Gastroesophageal sphincter (tissue), 4 donors: Measurements from ENCODE around the gene MPO. TPM values are rescaled to one million over a fixed set of nuclear protein-coding genes. Genes with fewer than 3 reads are reported as not detected.

Experiments
- ATAC-seq: fragments of 150-250 bp; one replicate; pipeline ENCODE4 v1.9.1; 2016; ENCODE audit warnings: mild to moderate bottlenecking, moderate library complexity
- H3K27ac ChIP-seq, 4 donors: fragments of 200-600 bp; sonication (generic) in 3 of 4; 1 replicate in 3 of 4; 2 replicates in 1 of 4; pipeline ENCODE4 v1.5.1; 2016 to 2019
- H3K27me3 ChIP-seq: fragments of 200-600 bp; sonication (generic); one replicate; pipeline ENCODE4 v1.5.1; 2019
- H3K36me3 ChIP-seq, 2 donors: fragments of 200-600 bp; sonication (generic); one replicate each; pipeline ENCODE4 v1.5.1; 2019; ENCODE audit warnings: control low read depth in 1 of 2
- H3K4me1 ChIP-seq, 3 donors: fragments of 200-600 bp; sonication (generic); 1 replicate in 2 of 3; 2 replicates in 1 of 3; pipeline ENCODE4 v1.5.1; 2016 to 2019; ENCODE audit warnings: control low read depth in 2 of 3
- H3K4me3 ChIP-seq, 2 donors: fragments of 200-600 bp; sonication (generic); one replicate each; pipeline ENCODE4 v1.5.1; 2019; ENCODE audit warnings: mild to moderate bottlenecking in 1 of 2, moderate library complexity in 1 of 2
- H3K9me3 ChIP-seq, 3 donors: fragments of 200-600 bp; sonication (generic); one replicate each; pipeline ENCODE4 v1.5.1; 2017 to 2019; ENCODE audit warnings: control low read depth in 2 of 3
- EP300 ChIP-seq: sonication (generic); formaldehyde crosslinking; IDR thresholded peaks from one replicate; pipeline ENCODE4 v1.6.1; 2017; ENCODE audit warnings: antibody characterized with exemption, mild to moderate bottlenecking
- POLR2A ChIP-seq, 2 donors: fragments of 450-650 bp; IDR thresholded peaks; one replicate each; pipeline ENCODE4 v1.6.1; 2017; ENCODE audit warnings: antibody characterized with exemption in 2 of 2, mild to moderate bottlenecking in 2 of 2, moderate library complexity in 1 of 2
- POLR2AphosphoS5 ChIP-seq: sonication (generic); formaldehyde crosslinking; IDR thresholded peaks from one replicate; pipeline ENCODE4 v1.6.1; 2017; ENCODE audit warnings: antibody characterized with exemption
- WGBS, 2 donors: methylation state at CpG; one replicate each; pipeline ENCODE4 v1.1.5; 2018; ENCODE audit warnings: low coverage in 1 of 2; 5-methylcytosine and 5-hydroxymethylcytosine counted together
- total RNA-seq, 4 donors: library from RNA; depleted of rRNA; stranded (reverse); fragments of >200 nt; gene quantifications; one replicate each; pipeline ENCODE4 v1.1.0, GENCODE V29; 2016
- TF ChIP-seq, protein P1 (sequence below), 4 experiments: fragments of 200-600 bp in 2 of 4; fragments of 450-650 bp in 2 of 4; sonication (generic) in 1 of 4; IDR thresholded peaks; one replicate each; pipeline ENCODE4 v1.5.1; 2017 to 2019; ENCODE audit warnings: antibody characterized with exemption in 4 of 4, mild to moderate bottlenecking in 2 of 4, moderate library complexity in 2 of 4

The MPO gene
- total RNA-seq, 4 donors from 2014 or later = 1.6 TPM; not detected in 3

DNA sequence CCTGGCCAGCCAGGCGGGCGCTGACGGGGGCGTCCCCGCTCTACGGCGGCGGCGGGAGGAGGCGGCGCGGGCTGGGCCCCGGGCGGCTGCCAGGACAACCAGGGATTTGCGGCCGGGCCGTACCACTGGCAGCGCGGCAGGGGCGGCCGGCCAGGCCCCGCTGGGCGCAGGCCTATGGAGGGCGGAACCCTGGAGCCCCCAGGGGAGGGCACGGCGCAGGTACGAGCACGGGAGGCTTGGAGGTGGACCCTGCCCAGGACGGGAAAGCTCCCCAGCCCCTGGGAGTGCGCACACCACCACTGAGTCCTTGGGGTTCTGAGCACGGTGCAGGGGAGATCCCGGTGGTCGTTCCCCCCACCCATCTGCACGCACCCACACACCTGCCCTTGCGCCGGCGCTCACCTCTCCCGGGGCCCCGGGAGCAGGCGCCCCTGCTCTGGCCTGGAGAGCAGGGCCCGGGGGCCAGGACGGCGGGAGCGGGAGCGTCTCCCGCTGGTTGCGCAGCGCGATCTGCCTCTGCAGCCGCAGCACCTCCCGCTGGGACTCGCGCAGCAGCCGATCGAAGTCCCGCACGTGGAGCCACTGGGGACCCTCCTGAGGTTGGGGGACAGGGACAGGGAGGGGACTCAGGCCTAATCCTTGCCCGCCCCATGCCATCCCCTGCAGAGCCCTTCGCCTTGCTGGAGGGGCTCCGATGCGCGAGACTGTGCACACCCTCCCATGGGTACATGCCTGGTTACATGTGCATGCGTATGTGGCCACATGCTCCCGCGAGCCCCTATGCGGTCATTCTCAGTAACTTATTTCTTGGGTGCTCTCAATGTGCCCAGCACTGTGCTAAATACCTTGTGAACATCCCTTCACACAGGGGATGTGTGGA lies 43.9 kb upstream of the MPO start:
- H3K27ac ChIP-seq = peak overlapping the region in 3 of 4 donors; percentile 69 to 79 (median 79)
- H3K36me3 ChIP-seq = peaks cover 0 to 28% of the 10 kb centered on the region in 2 donors
- no peaks in the 10 kb centered on the region for H3K27me3 ChIP-seq
- H3K4me3 ChIP-seq = peak overlapping the region; percentile 60 to 83
- ATAC-seq = peak; percentile 80
- peaks cover 0 to 40% (median 8%) of the 10 kb centered on the region in 3 donors for H3K4me1 ChIP-seq
- no peaks in the 10 kb centered on the region for H3K9me3 ChIP-seq
- WGBS, 2 donors = 0% methylated on average over 10 of the region's 66 CpGs; no CpG with 5 or more reads in 1 of the 2 donors
- TF ChIP-seq, protein P1, sequence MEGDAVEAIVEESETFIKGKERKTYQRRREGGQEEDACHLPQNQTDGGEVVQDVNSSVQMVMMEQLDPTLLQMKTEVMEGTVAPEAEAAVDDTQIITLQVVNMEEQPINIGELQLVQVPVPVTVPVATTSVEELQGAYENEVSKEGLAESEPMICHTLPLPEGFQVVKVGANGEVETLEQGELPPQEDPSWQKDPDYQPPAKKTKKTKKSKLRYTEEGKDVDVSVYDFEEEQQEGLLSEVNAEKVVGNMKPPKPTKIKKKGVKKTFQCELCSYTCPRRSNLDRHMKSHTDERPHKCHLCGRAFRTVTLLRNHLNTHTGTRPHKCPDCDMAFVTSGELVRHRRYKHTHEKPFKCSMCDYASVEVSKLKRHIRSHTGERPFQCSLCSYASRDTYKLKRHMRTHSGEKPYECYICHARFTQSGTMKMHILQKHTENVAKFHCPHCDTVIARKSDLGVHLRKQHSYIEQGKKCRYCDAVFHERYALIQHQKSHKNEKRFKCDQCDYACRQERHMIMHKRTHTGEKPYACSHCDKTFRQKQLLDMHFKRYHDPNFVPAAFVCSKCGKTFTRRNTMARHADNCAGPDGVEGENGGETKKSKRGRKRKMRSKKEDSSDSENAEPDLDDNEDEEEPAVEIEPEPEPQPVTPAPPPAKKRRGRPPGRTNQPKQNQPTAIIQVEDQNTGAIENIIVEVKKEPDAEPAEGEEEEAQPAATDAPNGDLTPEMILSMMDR (IDR thresholded peaks at IDR 0.05) = peak in 1 of 4 experiments; percentile 5
- TF ChIP-seq POLR2AphosphoS5 (no peak), POLR2A (IDR thresholded peaks at IDR 0.05) (peak in 1 of 2 donors; percentile 34), EP300 (no peak)

DNA sequence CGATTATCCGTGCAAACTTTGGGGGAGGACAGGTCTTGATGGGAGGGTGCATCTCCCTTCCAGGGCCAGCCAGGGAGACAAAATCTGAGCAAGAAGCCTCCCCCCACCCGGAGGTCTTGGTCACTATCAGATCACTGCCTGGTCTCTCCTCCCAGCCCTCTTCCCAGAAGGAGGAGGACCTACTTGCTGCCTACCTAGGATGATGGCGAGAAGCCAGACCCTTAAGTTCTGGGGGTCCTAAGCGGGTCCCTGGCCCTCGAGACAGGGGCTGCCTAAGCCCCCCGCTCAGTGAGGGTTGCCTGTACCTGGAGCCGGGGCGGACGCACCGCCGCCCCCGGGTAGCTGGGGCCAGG lies 43.3 kb upstream of the MPO start:
- no CpG with 5 or more reads among the region's 13 CpGs for WGBS, 2 donors
- Histone ChIP-seq H3K4me3 (peak overlapping the region; percentile 60 to 83), H3K36me3 (peaks cover 0 to 34% of the 10 kb centered on the region in 2 donors), H3K9me3 (no peaks in the 10 kb centered on the region), H3K27ac (peak overlapping the region; percentile 20 to 79 (median 74)), H3K4me1 (peaks cover 0 to 39% (median 8%) of the 10 kb centered on the region in 3 donors), H3K27me3 (no peaks in the 10 kb centered on the region)
- peak; percentile 1 for ATAC-seq
- TF ChIP-seq, protein P1 (IDR thresholded peaks at IDR 0.05) = no peak
- TF ChIP-seq POLR2AphosphoS5 (no peak), POLR2A (IDR thresholded peaks at IDR 0.05) (peak in 1 of 2 donors; percentile 39)

DNA sequence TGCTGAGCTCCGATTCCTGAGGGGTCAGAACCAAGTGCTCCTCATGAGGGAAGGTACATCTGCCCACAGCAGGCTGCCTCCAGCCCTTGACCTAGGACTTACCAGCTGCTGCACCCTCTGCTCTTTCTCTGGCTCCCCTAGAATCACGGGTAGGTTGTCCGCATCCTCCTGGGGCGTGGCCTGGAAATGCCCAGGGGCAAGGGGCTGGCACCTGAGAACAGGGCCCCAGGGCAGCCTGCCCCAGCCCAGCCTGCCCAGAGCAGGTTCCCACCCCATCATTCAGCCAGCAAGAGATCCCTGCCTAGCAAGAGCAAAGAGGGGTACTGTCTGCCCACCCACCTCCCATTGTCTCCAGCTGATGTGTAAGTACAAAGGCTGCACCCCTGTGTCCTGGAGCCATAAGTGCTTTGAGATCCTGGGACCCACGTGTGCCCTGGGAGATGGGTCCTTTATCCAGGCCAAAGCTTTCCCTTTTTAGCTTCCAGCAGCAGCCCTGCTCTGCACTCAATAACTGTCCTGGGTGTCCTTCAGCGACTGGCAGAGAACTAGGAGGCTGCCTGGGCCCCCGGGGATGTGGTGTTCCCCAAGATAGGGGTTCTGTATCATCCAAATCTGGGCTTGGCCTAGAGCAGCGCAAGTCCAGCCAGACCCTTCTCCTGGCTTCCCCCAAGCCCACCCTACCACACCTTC lies 42.8 kb upstream of the MPO start:
- Histone ChIP-seq H3K9me3 (no peaks in the 10 kb centered on the region), H3K27me3 (no peaks in the 10 kb centered on the region), H3K27ac (peak overlapping the region; percentile 20 to 79 (median 74)), H3K4me3 (peak overlapping the region; percentile 60 to 83), H3K4me1 (peaks cover 0 to 34% (median 8%) of the 10 kb centered on the region in 3 donors), H3K36me3 (peaks cover 0 to 35% of the 10 kb centered on the region in 2 donors)
- no peak for TF ChIP-seq POLR2A (IDR thresholded peaks at IDR 0.05)
- no peak for TF ChIP-seq EP300
- TF ChIP-seq, protein P1 (IDR thresholded peaks at IDR 0.05) = no peak
- no peak for TF ChIP-seq POLR2AphosphoS5
- WGBS, 2 donors = 67 to 87% methylated on average over 1 to 3 of the region's 8 CpGs
- no peak for ATAC-seq

DNA sequence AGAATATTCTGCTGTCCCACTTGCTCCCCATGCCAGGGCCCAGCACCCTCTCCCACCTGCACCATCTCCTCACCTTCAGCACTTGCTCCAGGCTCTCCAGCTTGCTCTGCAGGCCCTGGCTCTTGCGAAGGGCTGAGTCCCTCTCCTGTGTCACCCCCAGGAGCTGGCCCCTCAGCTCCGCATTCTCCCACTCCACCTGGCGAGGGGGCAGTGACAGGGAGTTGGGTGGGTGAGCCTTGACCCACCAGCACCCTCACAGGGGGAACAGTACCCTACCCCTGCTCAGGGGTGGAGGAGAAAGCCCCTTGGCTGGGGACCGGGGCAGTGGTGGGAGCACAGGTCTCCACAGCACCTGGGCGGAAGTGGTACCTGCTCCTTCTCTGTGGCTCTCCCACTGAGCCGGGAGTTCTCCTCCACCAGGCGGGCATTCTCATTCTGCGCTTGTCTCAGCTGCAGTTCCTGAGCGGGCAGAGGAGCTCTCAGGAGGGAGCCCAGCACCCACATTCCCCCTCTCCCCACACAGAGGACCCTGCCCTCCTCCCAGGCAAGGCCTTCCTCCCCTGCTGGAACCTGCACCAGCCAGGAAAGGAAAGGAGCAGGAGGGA lies 41.9 kb upstream of the MPO start:
- TF ChIP-seq, protein P1 (IDR thresholded peaks at IDR 0.05) = no peak
- TF ChIP-seq POLR2A (IDR thresholded peaks at IDR 0.05) = no peak
- no peak for TF ChIP-seq EP300
- TF ChIP-seq POLR2AphosphoS5 = no peak
- no CpG with 5 or more reads among the region's 9 CpGs for WGBS, 2 donors
- H3K36me3 ChIP-seq = peaks cover 0 to 35% of the 10 kb centered on the region in 2 donors
- H3K27me3 ChIP-seq = no peaks in the 10 kb centered on the region
- no peak overlapping the region for H3K27ac ChIP-seq
- ATAC-seq = no peak
- peaks cover 0 to 29% (median 8%) of the 10 kb centered on the region in 3 donors for H3K4me1 ChIP-seq
- H3K4me3 ChIP-seq = no peak overlapping the region
- no peaks in the 10 kb centered on the region for H3K9me3 ChIP-seq
